HEK293 (cell line): ENCODE data around the gene GSTP1.

Experiments
- CTCF ChIA-PET: fragments of 350-600 bp; formaldehyde crosslinking; extraction: SDS; loops from one replicate; lab custom pipeline; 2021; ENCODE audit warnings: antibody characterized with exemption; lab: Yijun Ruan, JAX
- POLR2A ChIA-PET: fragments of 300-600 bp; formaldehyde crosslinking; extraction: SDS; loops from one replicate; lab custom pipeline; 2020; ENCODE audit warnings: antibody characterized with exemption, inconsistent platforms; lab: Yijun Ruan, JAX
- H3K27ac ChIP-seq: fragments of 200-500 bp; sonication (Bioruptor generic); 2 replicates; pipeline ENCODE4 v1.5.1; 2014; ENCODE audit warnings: low read depth, low read length, control low read depth, inconsistent platforms; ENCODE audit errors: extremely low read depth
- H3K36me3 ChIP-seq, 2 experiments: fragments of 200-500 bp in 1 of 2; sonication (Bioruptor generic) in 1 of 2; 1 replicate in 1 of 2; 2 replicates in 1 of 2; pipeline ENCODE4 v1.5.1; 2014 to 2017; ENCODE audit warnings: inconsistent platforms in 2 of 2, low read length in 2 of 2; ENCODE audit not compliant: control insufficient read depth in 2 of 2, insufficient read depth in 1 of 2
- H3K4me1 ChIP-seq: fragments of 200-500 bp; sonication (Bioruptor generic); 2 replicates; pipeline ENCODE4 v1.5.1; 2014; ENCODE audit warnings: mild to moderate bottlenecking, low read length, inconsistent platforms; ENCODE audit not compliant: control insufficient read depth, insufficient read depth
- H3K4me3 ChIP-seq: 2 replicates; pipeline ENCODE4 v1.5.1; 2011; ENCODE audit warnings: low read depth, mild to moderate bottlenecking, control low read depth, low read length, moderate library complexity
- H3K9me3 ChIP-seq: fragments of 200-500 bp; sonication (Bioruptor generic); 2 replicates; pipeline ENCODE4 v1.5.1; 2014; ENCODE audit warnings: low read depth, low read length, inconsistent platforms; ENCODE audit not compliant: control insufficient read depth, insufficient read depth
- KLF1 ChIP-seq: fragments of 450-650 bp; formaldehyde crosslinking; IDR thresholded peaks from 2 replicates; pipeline ENCODE4 v1.5.1; 2016; ENCODE audit warnings: missing biosample characterization, missing genetic modification characterization
- KLF10 ChIP-seq: fragments of 450-650 bp; IDR thresholded peaks from 2 replicates; pipeline ENCODE4 v1.5.1; 2018; ENCODE audit warnings: missing biosample characterization, mild to moderate bottlenecking, missing genetic modification characterization
- KLF16 ChIP-seq: fragments of 450-650 bp; formaldehyde crosslinking; IDR thresholded peaks from 2 replicates; pipeline ENCODE4 v1.5.1; 2017; ENCODE audit warnings: missing biosample characterization, missing genetic modification characterization
- SP2 ChIP-seq: fragments of 450-650 bp; formaldehyde crosslinking; IDR thresholded peaks from 2 replicates; pipeline ENCODE4 v1.5.1; 2016; ENCODE audit warnings: missing biosample characterization, missing genetic modification characterization
- SP7 ChIP-seq: fragments of 450-650 bp; formaldehyde crosslinking; IDR thresholded peaks from 2 replicates; pipeline ENCODE4 v1.5.1; 2016; ENCODE audit warnings: missing biosample characterization, missing genetic modification characterization
- ZBTB8A ChIP-seq: fragments of 450-650 bp; formaldehyde crosslinking; IDR thresholded peaks from 2 replicates; pipeline ENCODE4 v1.5.1; 2016; ENCODE audit warnings: missing biosample characterization, missing genetic modification characterization
- ZEB2 ChIP-seq: fragments of 450-650 bp; formaldehyde crosslinking; IDR thresholded peaks from 2 replicates; pipeline ENCODE4 v1.5.1; 2016; ENCODE audit warnings: missing biosample characterization, missing genetic modification characterization
- ZFHX2 ChIP-seq: fragments of 450-650 bp; formaldehyde crosslinking; conservative IDR thresholded peaks from 2 replicates; pipeline ENCODE4 v1.5.1; 2016; ENCODE audit warnings: missing biosample characterization, missing genetic modification characterization
- ZFP69B ChIP-seq: fragments of 450-650 bp; formaldehyde crosslinking; IDR thresholded peaks from 2 replicates; pipeline ENCODE4 v1.5.1; 2016; ENCODE audit warnings: missing biosample characterization, missing genetic modification characterization
- ZNF133 ChIP-seq: fragments of 450-650 bp; formaldehyde crosslinking; IDR thresholded peaks from 2 replicates; pipeline ENCODE4 v1.5.1; 2016; ENCODE audit warnings: missing biosample characterization, missing genetic modification characterization
- ZNF16 ChIP-seq: fragments of 450-650 bp; formaldehyde crosslinking; IDR thresholded peaks from 2 replicates; pipeline ENCODE4 v1.5.1; 2016; ENCODE audit warnings: low read depth, missing biosample characterization, missing genetic modification characterization
- ZNF24 ChIP-seq: fragments of 450-650 bp; formaldehyde crosslinking; IDR thresholded peaks from 2 replicates; pipeline ENCODE4 v1.5.1; 2016; ENCODE audit warnings: missing biosample characterization, missing genetic modification characterization
- ZNF335 ChIP-seq: fragments of 450-650 bp; formaldehyde crosslinking; conservative IDR thresholded peaks from 2 replicates; pipeline ENCODE4 v1.5.1; 2016; ENCODE audit warnings: missing biosample characterization, missing genetic modification characterization
- ZNF501 ChIP-seq: fragments of 450-650 bp; formaldehyde crosslinking; IDR thresholded peaks from 2 replicates; pipeline ENCODE4 v1.5.1; 2016; ENCODE audit warnings: missing biosample characterization, missing genetic modification characterization
- ZNF791 ChIP-seq: fragments of 450-650 bp; formaldehyde crosslinking; IDR thresholded peaks from 2 replicates; pipeline ENCODE4 v1.5.1; 2016; ENCODE audit warnings: missing biosample characterization, missing genetic modification characterization
- ZNF792 ChIP-seq: fragments of 450-650 bp; formaldehyde crosslinking; IDR thresholded peaks from 2 replicates; pipeline ENCODE4 v1.5.1; 2016; ENCODE audit warnings: missing biosample characterization, missing genetic modification characterization
- ZNF837 ChIP-seq: fragments of 450-650 bp; formaldehyde crosslinking; IDR thresholded peaks from 2 replicates; pipeline ENCODE4 v1.5.1; 2016; ENCODE audit warnings: missing biosample characterization, missing genetic modification characterization
- TF ChIP-seq, protein P1 (sequence below): fragments of 450-650 bp; IDR thresholded peaks from 2 replicates; pipeline ENCODE4 v1.5.1; 2018; ENCODE audit warnings: missing biosample characterization, mild to moderate bottlenecking, missing genetic modification characterization
- TF ChIP-seq, protein P2 (sequence below): fragments of 450-650 bp; formaldehyde crosslinking; IDR thresholded peaks from 2 replicates; pipeline ENCODE4 v1.5.1; 2016; ENCODE audit warnings: missing biosample characterization, missing genetic modification characterization
- TF ChIP-seq, protein P3 (sequence below): sonication (generic); formaldehyde crosslinking; IDR thresholded peaks from 2 replicates; pipeline ENCODE4 v1.8.1; 2022; ENCODE audit warnings: mild to moderate bottlenecking, moderate library complexity, missing genetic modification reagents
- TF ChIP-seq, protein P4 (sequence below): fragments of 450-650 bp; formaldehyde crosslinking; IDR thresholded peaks from 2 replicates; pipeline ENCODE4 v1.5.1; 2016; ENCODE audit warnings: missing biosample characterization, missing genetic modification characterization

GSTP1 gene

DNA sequence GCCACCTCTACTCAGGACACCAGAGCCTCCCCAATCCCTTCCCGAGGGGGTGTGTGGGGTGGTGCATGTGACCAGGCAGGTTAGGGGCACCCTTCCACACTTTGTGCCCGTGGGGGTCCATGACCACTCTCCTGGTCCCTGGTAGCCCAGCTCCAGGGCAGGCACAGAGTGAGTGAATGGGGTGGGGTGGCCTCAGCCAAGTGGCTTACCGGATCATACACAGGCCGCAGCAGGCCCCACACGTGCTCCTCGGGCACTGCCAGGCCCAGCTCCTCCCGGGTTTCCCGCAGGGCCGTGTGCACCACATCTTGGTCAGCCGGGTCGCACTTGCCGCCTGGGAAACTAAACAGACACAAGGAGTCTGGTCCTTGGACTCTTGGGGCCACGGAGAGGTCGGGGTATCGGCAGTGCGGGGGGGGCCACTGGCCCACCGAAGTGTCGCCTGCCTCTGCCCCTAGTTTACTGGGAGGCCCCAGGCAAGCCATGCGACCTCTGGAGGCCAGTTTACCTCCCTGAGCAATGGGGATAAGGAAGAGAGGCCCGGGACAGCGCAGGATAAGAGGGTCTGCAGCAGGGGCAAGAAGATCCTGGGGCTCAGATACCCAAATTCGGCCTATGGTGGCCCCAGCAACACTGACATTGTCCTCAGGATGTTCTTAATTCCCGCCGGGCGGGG, 45.2 kb downstream of the GSTP1 start:
- Histone ChIP-seq H3K9me3 (no peaks in the 10 kb centered on the region), H3K4me1 (no peaks in the 10 kb centered on the region), H3K27ac (no peak overlapping the region), H3K36me3 (no peaks in the 10 kb centered on the region), H3K4me3 (no peak overlapping the region)
- POLR2A ChIA-PET = interaction anchor here (1.0 to 1.2 kb wide), 2 partner anchors 11 to 227 kb away, joined by 3 read pairs; partner anchors contain the start of gene PPP1CA
- CTCF ChIA-PET = interaction anchor here (0.6 to 4.9 kb wide), 15 partner anchors 9 to 474 kb away, joined by 3 to 53 read pairs (median 4); partner anchors contain the start of gene GSTP1
- TF ChIP-seq ZFHX2 = no peak

DNA sequence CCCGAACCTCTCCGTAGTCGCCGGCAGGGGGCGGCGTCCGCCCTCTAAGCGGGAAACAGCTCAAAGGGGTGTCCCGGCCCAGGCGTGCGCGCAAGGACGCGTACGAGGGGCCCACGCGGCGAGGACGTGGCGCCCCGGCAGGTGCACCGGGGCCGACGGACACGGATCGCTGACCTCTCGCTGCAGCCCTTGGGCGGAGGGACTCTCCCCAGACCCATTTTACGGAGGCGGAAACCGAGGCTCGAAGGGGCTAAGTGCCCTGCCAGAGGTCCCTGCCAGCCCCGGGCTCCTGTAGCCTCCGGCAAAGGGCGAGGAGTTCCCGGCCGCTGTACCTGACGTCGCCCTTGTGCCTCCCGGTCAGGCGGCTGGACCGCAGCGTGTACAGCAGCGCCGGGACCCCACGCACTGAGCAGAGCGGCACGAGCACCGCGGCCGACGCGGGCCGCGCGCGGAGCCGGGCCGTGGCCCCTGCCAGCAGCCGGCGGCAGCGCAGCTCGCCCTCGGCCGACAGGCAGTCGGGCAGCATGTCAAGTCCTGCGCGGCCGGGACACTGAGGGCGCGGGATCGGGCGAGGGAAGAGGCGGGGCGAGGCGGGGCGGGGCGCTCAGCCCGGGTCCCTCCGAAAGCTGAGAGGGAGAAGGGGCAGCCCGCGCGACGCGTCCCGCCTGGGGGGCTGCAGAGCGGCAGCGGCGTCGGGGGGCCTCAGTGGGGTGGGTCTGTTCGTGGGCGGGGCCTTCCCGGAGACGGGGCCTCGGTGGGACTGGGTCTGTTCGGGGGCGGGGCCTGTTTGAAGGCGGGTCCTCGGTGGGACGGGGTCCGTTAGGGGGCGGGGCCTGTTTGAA, 46.0 kb downstream of the GSTP1 start, which contains the start of gene NUDT8:
Gene NUDT8, minus strand, starts transcription at position 552 of the 842 bp plus-strand sequence. Its CDS starts 26 bp downstream, at position 526.
- H3K4me1 ChIP-seq = no peaks in the 10 kb centered on the region
- H3K9me3 ChIP-seq = no peaks in the 10 kb centered on the region
- ChIA-PET POLR2A (interaction anchor here (0.6 to 1.2 kb wide), 7 partner anchors 12 to 256 kb away, joined by 3 to 9 read pairs (median 3); partner anchors contain the start of gene PPP1CA), CTCF (interaction anchor here (0.6 to 4.9 kb wide), 16 partner anchors 8 to 473 kb away, joined by 3 to 53 read pairs (median 4); partner anchors contain the start of genes GSTP1 and TBX10)
- peak within 1 kb of the TSS; percentile 53; the same call in 1 of the 2 replicates for H3K27ac ChIP-seq
- peak within 1 kb of the TSS; percentile 70 for H3K4me3 ChIP-seq
- no peaks in the 10 kb centered on the region for H3K36me3 ChIP-seq
- peak; percentile 91 for TF ChIP-seq ZBTB8A
- TF ChIP-seq, protein P1, sequence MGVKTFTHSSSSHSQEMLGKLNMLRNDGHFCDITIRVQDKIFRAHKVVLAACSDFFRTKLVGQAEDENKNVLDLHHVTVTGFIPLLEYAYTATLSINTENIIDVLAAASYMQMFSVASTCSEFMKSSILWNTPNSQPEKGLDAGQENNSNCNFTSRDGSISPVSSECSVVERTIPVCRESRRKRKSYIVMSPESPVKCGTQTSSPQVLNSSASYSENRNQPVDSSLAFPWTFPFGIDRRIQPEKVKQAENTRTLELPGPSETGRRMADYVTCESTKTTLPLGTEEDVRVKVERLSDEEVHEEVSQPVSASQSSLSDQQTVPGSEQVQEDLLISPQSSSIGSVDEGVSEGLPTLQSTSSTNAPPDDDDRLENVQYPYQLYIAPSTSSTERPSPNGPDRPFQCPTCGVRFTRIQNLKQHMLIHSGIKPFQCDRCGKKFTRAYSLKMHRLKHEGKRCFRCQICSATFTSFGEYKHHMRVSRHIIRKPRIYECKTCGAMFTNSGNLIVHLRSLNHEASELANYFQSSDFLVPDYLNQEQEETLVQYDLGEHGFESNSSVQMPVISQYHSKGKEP (tag by site-specific recombination) = no peak
- TF ChIP-seq, protein P2, sequence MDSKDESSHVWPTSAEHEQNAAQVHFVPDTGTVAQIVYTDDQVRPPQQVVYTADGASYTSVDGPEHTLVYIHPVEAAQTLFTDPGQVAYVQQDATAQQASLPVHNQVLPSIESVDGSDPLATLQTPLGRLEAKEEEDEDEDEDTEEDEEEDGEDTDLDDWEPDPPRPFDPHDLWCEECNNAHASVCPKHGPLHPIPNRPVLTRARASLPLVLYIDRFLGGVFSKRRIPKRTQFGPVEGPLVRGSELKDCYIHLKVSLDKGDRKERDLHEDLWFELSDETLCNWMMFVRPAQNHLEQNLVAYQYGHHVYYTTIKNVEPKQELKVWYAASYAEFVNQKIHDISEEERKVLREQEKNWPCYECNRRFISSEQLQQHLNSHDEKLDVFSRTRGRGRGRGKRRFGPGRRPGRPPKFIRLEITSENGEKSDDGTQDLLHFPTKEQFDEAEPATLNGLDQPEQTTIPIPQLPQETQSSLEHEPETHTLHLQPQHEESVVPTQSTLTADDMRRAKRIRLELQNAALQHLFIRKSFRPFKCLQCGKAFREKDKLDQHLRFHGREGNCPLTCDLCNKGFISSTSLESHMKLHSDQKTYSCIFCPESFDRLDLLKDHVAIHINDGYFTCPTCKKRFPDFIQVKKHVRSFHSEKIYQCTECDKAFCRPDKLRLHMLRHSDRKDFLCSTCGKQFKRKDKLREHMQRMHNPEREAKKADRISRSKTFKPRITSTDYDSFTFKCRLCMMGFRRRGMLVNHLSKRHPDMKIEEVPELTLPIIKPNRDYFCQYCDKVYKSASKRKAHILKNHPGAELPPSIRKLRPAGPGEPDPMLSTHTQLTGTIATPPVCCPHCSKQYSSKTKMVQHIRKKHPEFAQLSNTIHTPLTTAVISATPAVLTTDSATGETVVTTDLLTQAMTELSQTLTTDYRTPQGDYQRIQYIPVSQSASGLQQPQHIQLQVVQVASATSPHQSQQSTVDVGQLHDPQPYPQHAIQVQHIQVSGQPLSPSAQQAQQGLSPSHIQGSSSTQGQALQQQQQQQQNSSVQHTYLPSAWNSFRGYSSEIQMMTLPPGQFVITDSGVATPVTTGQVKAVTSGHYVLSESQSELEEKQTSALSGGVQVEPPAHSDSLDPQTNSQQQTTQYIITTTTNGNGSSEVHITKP (tag by site-specific recombination) = no peak
- no peak for TF ChIP-seq ZNF792
- 0 out of 2 replicates have a peak, but pooled peaks have one; percentile 22 for TF ChIP-seq KLF10
- TF ChIP-seq ZNF133 (tag by site-specific recombination) = no peak
- peak; percentile 35; the same call in 1 of the 2 replicates for TF ChIP-seq KLF16 (tag by site-specific recombination)
- TF ChIP-seq SP2 (tag by site-specific recombination) = peak; percentile 55
- peak; percentile 75 for TF ChIP-seq ZEB2 (tag by site-specific recombination)
- TF ChIP-seq ZFP69B = peak; percentile 90
- peak; percentile 79 for TF ChIP-seq ZNF335 (tag by site-specific recombination)
- TF ChIP-seq, protein P3, sequence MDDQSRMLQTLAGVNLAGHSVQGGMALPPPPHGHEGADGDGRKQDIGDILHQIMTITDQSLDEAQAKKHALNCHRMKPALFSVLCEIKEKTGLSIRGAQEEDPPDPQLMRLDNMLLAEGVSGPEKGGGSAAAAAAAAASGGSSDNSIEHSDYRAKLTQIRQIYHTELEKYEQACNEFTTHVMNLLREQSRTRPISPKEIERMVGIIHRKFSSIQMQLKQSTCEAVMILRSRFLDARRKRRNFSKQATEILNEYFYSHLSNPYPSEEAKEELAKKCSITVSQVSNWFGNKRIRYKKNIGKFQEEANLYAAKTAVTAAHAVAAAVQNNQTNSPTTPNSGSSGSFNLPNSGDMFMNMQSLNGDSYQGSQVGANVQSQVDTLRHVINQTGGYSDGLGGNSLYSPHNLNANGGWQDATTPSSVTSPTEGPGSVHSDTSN = 0 out of 2 replicates have a peak, but pooled peaks have one; percentile 16
- peak; percentile 73 for TF ChIP-seq SP7 (tag by site-specific recombination)
- peak; percentile 37 for TF ChIP-seq ZFHX2
- TF ChIP-seq ZNF501 = 0 out of 2 replicates have a peak, but pooled peaks have one; percentile 48
- no peak for TF ChIP-seq ZNF837
- TF ChIP-seq KLF1 = peak; percentile 23; the same call in 1 of the 2 replicates
- TF ChIP-seq, protein P4, sequence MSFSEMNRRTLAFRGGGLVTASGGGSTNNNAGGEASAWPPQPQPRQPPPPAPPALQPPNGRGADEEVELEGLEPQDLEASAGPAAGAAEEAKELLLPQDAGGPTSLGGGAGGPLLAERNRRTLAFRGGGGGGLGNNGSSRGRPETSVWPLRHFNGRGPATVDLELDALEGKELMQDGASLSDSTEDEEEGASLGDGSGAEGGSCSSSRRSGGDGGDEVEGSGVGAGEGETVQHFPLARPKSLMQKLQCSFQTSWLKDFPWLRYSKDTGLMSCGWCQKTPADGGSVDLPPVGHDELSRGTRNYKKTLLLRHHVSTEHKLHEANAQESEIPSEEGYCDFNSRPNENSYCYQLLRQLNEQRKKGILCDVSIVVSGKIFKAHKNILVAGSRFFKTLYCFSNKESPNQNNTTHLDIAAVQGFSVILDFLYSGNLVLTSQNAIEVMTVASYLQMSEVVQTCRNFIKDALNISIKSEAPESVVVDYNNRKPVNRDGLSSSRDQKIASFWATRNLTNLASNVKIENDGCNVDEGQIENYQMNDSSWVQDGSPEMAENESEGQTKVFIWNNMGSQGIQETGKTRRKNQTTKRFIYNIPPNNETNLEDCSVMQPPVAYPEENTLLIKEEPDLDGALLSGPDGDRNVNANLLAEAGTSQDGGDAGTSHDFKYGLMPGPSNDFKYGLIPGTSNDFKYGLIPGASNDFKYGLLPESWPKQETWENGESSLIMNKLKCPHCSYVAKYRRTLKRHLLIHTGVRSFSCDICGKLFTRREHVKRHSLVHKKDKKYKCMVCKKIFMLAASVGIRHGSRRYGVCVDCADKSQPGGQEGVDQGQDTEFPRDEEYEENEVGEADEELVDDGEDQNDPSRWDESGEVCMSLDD (tag by site-specific recombination) = peak; percentile 86
- 0 out of 2 replicates have a peak, but pooled peaks have one; percentile 33 for TF ChIP-seq ZNF24
- no peak for TF ChIP-seq ZNF791 (tag by site-specific recombination)
- TF ChIP-seq ZNF16 (tag by site-specific recombination) = no peak
